Gastroesophageal sphincter (tissue), 3 donors: ENCODE data around the gene GATAD2B.

ENCODE experiments used
- CTCF ChIP-seq, 4 experiments: fragments of 200-600 bp in 2 of 4; fragments of 450-650 bp in 2 of 4; sonication (generic) in 1 of 4; IDR thresholded peaks; one replicate each; pipeline ENCODE4 v1.5.1; 2017 to 2019; ENCODE audit warnings: antibody characterized with exemption in 4 of 4, mild to moderate bottlenecking in 2 of 4, moderate library complexity in 2 of 4
- POLR2A ChIP-seq, 2 donors: fragments of 450-650 bp; IDR thresholded peaks; one replicate each; pipeline ENCODE4 v1.6.1; 2017; ENCODE audit warnings: antibody characterized with exemption in 2 of 2, mild to moderate bottlenecking in 2 of 2, moderate library complexity in 1 of 2
- POLR2AphosphoS5 ChIP-seq: sonication (generic); formaldehyde crosslinking; IDR thresholded peaks from one replicate; pipeline ENCODE4 v1.6.1; 2017; ENCODE audit warnings: antibody characterized with exemption

GRCh38 chr1:153799016-153799415, 123.8 kb downstream of the GATAD2B start:
- TF ChIP-seq CTCF (IDR thresholded peaks at IDR 0.05) (no peak), POLR2AphosphoS5 (no peak), POLR2A (IDR thresholded peaks at IDR 0.05) (no peak)
